Measurements from ENCODE around the gene ADAMTS19.
A peak's percentile ranks its signal among the peaks of the same experiment; 100 is the strongest.

The ADAMTS19 gene

GRCh38 chr5:129474544-129474943, 14.4 kb downstream of the ADAMTS19 start (continued):
- TF ChIP-seq RARB (CRISPR knock-in tag; IDR thresholded peaks at IDR 0.05) (no peak), TSHZ2 (CRISPR knock-in tag; IDR thresholded peaks at IDR 0.05) (peak; percentile 93), PPARA (CRISPR knock-in tag; IDR thresholded peaks at IDR 0.05; ENCODE audit: borderline replicate concordance) (0 out of 2 replicates have a peak, but pooled peaks have one; percentile 75), ZFP3 (CRISPR knock-in tag; IDR thresholded peaks at IDR 0.05) (no peak), ZFP30 (CRISPR knock-in tag; IDR thresholded peaks at IDR 0.05) (no peak), ZNF70 (CRISPR knock-in tag; IDR thresholded peaks at IDR 0.05) (no peak)

GRCh38 chr5:129476751-129477150, 16.7 kb downstream of the ADAMTS19 start:
- TF ChIP-seq SNAI2 (CRISPR knock-in tag; IDR thresholded peaks at IDR 0.05) = no peak
- TF ChIP-seq PATZ1 (CRISPR knock-in tag; IDR thresholded peaks at IDR 0.05; ENCODE audit: borderline replicate concordance) = no peak
- no peak for TF ChIP-seq CREB5 (CRISPR knock-in tag; IDR thresholded peaks at IDR 0.05; ENCODE audit: low read depth)
- no peak for TF ChIP-seq ZFP3 (CRISPR knock-in tag; IDR thresholded peaks at IDR 0.05)
- no peak for TF ChIP-seq GLIS3 (CRISPR knock-in tag; IDR thresholded peaks at IDR 0.05)
- no peak for TF ChIP-seq ZC3H10 (CRISPR knock-in tag; IDR thresholded peaks at IDR 0.05)
- no peak for TF ChIP-seq ZNF70 (CRISPR knock-in tag; IDR thresholded peaks at IDR 0.05)
- no peak for TF ChIP-seq ESRRG (CRISPR knock-in tag; IDR thresholded peaks at IDR 0.05)
- TF ChIP-seq RARB (CRISPR knock-in tag; IDR thresholded peaks at IDR 0.05) = no peak
- TF ChIP-seq PPARA (CRISPR knock-in tag; IDR thresholded peaks at IDR 0.05; ENCODE audit: borderline replicate concordance) = no peak
- no peak for ATAC-seq

- ATAC-seq = no peak
- TF ChIP-seq BACH2 (CRISPR knock-in tag; IDR thresholded peaks at IDR 0.05; ENCODE audit: borderline replicate concordance) = no peak
- no peak for TF ChIP-seq OSR1 (CRISPR knock-in tag; IDR thresholded peaks at IDR 0.05)
- no peak for TF ChIP-seq ESRRG (CRISPR knock-in tag; IDR thresholded peaks at IDR 0.05)
- TF ChIP-seq PATZ1 (CRISPR knock-in tag; IDR thresholded peaks at IDR 0.05; ENCODE audit: borderline replicate concordance) = no peak
- no peak for TF ChIP-seq ZC3H10 (CRISPR knock-in tag; IDR thresholded peaks at IDR 0.05)
- no peak for TF ChIP-seq GLIS3 (CRISPR knock-in tag; IDR thresholded peaks at IDR 0.05)
- no peak for TF ChIP-seq PPARA (CRISPR knock-in tag; IDR thresholded peaks at IDR 0.05; ENCODE audit: borderline replicate concordance)
- TF ChIP-seq ZNF8 (CRISPR knock-in tag; IDR thresholded peaks at IDR 0.05) = no peak
- TF ChIP-seq ISL1 (CRISPR knock-in tag; IDR thresholded peaks at IDR 0.05) = no peak
Observed at GRCh38 chr5:129477532-129477931, 17.4 kb downstream of the ADAMTS19 start.

GRCh38 chr5:129481161-129481560, 21.1 kb downstream of the ADAMTS19 start:
- no peak for ATAC-seq
- TF ChIP-seq TOX (CRISPR knock-in tag; IDR thresholded peaks at IDR 0.05; ENCODE audit: borderline replicate concordance) (no peak), ZNF565 (CRISPR knock-in tag; conservative IDR thresholded peaks at IDR 0.05; ENCODE audit: low read depth) (no peak), ZNF8 (CRISPR knock-in tag; IDR thresholded peaks at IDR 0.05) (no peak), ZC3H10 (CRISPR knock-in tag; IDR thresholded peaks at IDR 0.05) (no peak), CREB5 (CRISPR knock-in tag; IDR thresholded peaks at IDR 0.05; ENCODE audit: low read depth) (no peak), ARNTL (CRISPR knock-in tag; IDR thresholded peaks at IDR 0.05; ENCODE audit: borderline replicate concordance, low read depth) (no peak), GLIS3 (CRISPR knock-in tag; IDR thresholded peaks at IDR 0.05) (no peak), ISL1 (CRISPR knock-in tag; IDR thresholded peaks at IDR 0.05) (no peak), RARB (CRISPR knock-in tag; IDR thresholded peaks at IDR 0.05) (no peak)

All from SK-N-SH treated with all-trans-retinoic acid at 6 μM for 48 hours (cell line).